Parathyroid adenoma (tissue), 2 donors: ENCODE measurements around the gene ZBTB20.

ENCODE experiments used
- H2AFZ ChIP-seq: fragments of 300-600 bp; sonication (generic); one replicate; pipeline ENCODE4 v1.7.0; 2017; ENCODE audit warnings: antibody characterized with exemption, mild to moderate bottlenecking
- H3K27ac ChIP-seq: fragments of 300-600 bp; sonication (generic); one replicate; pipeline ENCODE4 v1.7.0; 2017
- H3K27me3 ChIP-seq: fragments of 300-600 bp; sonication (generic); one replicate; pipeline ENCODE4 v1.7.0; 2017; ENCODE audit warnings: low read length; ENCODE audit not compliant: control insufficient read depth, insufficient read depth
- H3K36me3 ChIP-seq: fragments of 300-600 bp; sonication (generic); one replicate; pipeline ENCODE4 v1.7.0; 2017; ENCODE audit warnings: low read length; ENCODE audit not compliant: control insufficient read depth, insufficient read depth
- H3K4me1 ChIP-seq: fragments of 300-600 bp; sonication (generic); one replicate; pipeline ENCODE4 v1.7.0; 2017; ENCODE audit warnings: control low read depth
- H3K4me2 ChIP-seq: fragments of 300-600 bp; sonication (generic); one replicate; pipeline ENCODE4 v1.7.0; 2017; ENCODE audit warnings: low read length
- H3K4me3 ChIP-seq: fragments of 300-600 bp; sonication (generic); one replicate; pipeline ENCODE4 v1.7.0; 2017; ENCODE audit warnings: low read depth, low read length
- H3K79me2 ChIP-seq: fragments of 300-600 bp; sonication (generic); one replicate; pipeline ENCODE4 v1.7.0; 2017; ENCODE audit warnings: control low read depth
- H3K9ac ChIP-seq: fragments of 300-600 bp; sonication (generic); one replicate; pipeline ENCODE4 v1.7.0; 2017; ENCODE audit warnings: mild to moderate bottlenecking
- H3K9me3 ChIP-seq: fragments of 300-600 bp; sonication (generic); one replicate; pipeline ENCODE4 v1.7.0; 2017; ENCODE audit warnings: low read length; ENCODE audit not compliant: control insufficient read depth
- TF ChIP-seq, protein P1 (sequence below): fragments of 300-600 bp; sonication (generic); IDR thresholded peaks from one replicate; pipeline ENCODE4 v1.7.0; 2017; ENCODE audit warnings: antibody characterized with exemption, mild to moderate bottlenecking
- donor health status: primary hyperparathyroidism.

The ZBTB20 gene

DNA sequence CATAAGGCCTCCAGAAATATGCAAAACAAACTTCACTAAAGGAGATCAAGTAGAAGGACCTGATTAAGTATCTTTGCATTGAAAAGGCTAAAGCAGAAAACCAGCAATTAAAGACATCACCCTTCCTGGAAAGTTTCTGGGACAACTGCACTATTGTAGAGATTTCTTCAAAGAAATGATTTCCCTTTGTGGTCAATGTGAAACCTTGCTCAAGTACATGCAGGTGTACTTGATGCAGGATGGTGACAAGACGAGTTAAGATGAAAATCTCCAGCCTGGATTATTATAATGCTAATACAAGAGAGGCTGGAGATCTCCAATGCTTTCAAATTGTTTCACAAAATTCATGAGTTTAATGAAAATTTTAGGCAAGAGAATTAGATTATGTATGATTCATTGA lies 644.9 kb downstream of the ZBTB20 start:
- TF ChIP-seq, protein P1, sequence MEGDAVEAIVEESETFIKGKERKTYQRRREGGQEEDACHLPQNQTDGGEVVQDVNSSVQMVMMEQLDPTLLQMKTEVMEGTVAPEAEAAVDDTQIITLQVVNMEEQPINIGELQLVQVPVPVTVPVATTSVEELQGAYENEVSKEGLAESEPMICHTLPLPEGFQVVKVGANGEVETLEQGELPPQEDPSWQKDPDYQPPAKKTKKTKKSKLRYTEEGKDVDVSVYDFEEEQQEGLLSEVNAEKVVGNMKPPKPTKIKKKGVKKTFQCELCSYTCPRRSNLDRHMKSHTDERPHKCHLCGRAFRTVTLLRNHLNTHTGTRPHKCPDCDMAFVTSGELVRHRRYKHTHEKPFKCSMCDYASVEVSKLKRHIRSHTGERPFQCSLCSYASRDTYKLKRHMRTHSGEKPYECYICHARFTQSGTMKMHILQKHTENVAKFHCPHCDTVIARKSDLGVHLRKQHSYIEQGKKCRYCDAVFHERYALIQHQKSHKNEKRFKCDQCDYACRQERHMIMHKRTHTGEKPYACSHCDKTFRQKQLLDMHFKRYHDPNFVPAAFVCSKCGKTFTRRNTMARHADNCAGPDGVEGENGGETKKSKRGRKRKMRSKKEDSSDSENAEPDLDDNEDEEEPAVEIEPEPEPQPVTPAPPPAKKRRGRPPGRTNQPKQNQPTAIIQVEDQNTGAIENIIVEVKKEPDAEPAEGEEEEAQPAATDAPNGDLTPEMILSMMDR = no peak
- Histone ChIP-seq H3K9ac (no peak overlapping the region), H3K4me2 (no peak overlapping the region), H3K27ac (no peak overlapping the region), H3K36me3 (no peaks in the 10 kb centered on the region), H3K9me3 (no peaks in the 10 kb centered on the region), H2AFZ (no peak overlapping the region), H3K4me3 (no peak overlapping the region), H3K79me2 (no peaks in the 10 kb centered on the region), H3K27me3 (no peaks in the 10 kb centered on the region), H3K4me1 (peaks cover under 1% of the 10 kb centered on the region)

DNA sequence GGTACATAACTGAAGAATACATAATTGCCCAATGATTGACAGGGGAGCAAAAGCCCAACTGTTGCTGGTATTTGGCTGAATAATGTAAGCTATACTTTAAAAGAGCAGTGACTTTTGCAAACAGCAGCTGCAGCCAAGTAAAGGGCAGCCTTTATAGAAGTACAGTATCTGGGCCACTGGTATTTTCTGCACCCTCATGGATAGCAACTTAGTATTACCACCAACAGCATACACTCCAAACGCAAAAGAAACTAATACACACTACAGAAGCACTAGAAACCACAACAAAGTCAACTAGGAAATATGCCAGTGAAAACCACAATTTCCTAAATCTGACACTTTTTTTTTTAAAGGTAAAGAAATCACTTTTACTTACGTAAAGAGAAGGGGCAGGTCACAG lies 647.1 kb downstream of the ZBTB20 start:
- no peak overlapping the region for H2AFZ ChIP-seq
- TF ChIP-seq, protein P1 = no peak
- no peak overlapping the region for H3K4me2 ChIP-seq
- H3K4me1 ChIP-seq = peaks cover 9% of the 10 kb centered on the region
- no peak overlapping the region for H3K9ac ChIP-seq
- no peaks in the 10 kb centered on the region for H3K9me3 ChIP-seq
- no peaks in the 10 kb centered on the region for H3K79me2 ChIP-seq
- H3K27me3 ChIP-seq = no peaks in the 10 kb centered on the region
- H3K36me3 ChIP-seq = no peaks in the 10 kb centered on the region
- H3K4me3 ChIP-seq = no peak overlapping the region
- H3K27ac ChIP-seq = no peak overlapping the region

DNA sequence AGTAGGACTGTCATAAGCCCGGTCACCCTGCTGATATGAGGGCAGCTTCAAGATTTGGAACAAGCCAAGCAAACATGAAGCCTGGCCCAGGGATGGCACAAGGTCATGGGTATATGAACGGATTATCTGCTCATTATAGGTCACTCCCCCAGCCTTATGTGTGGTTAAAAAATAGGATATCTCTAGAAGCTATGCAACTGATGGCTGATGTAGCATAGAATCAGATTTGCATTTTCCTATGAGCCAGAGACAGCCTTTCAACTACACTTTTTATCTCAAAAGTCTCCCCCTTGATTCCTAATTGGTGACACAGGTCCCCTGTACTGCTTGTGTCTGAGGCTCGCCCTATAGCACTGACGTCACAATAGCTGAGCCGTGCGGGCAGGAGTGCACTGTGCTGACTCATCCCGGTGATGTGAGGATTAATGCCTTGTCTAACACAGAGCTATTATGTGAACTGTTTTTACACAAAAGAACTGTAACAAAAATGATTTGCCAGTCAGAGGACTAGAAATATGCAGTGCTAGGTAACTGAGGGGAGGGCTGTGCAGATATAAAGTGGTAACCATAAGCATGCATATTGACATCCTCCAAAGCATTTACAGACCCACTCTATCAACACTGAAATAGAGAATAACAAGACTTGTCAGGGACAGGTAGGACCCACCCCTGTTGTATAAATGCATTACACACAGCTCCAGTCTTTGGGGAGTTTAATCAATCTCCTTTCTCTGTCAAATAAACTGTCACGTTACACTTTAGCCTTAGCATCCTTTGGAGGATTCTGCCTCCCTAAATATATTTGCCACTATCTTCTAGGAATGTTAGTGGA lies 648.3 kb downstream of the ZBTB20 start:
- H3K79me2 ChIP-seq = no peaks in the 10 kb centered on the region
- no peak overlapping the region for H3K4me3 ChIP-seq
- no peaks in the 10 kb centered on the region for H3K36me3 ChIP-seq
- no peaks in the 10 kb centered on the region for H3K27me3 ChIP-seq
- no peak overlapping the region for H3K4me2 ChIP-seq
- H2AFZ ChIP-seq = no peak overlapping the region
- peaks cover 9% of the 10 kb centered on the region for H3K4me1 ChIP-seq
- TF ChIP-seq, protein P1 = no peak
- no peak overlapping the region for H3K9ac ChIP-seq
- no peaks in the 10 kb centered on the region for H3K9me3 ChIP-seq
- H3K27ac ChIP-seq = no peak overlapping the region

DNA sequence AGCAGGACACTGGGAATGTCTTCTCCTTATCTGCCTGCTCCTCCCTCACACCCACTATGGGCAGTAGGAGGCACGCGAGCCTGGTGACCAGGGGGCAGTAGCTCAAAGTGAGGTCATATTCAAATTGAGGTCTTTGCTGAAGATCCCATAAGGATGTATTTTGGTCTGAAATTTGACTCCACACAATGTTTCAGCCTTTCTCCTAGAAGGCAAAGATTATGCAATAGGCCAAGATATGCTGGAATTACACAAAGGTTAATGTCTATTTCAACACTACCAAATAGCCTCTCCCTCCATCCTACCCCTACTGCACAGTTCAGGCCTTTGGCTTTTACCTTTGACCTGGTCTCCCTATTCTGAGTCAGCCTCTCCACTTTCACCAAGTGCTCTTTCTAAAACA lies 650.2 kb downstream of the ZBTB20 start:
- Histone ChIP-seq H3K9me3 (no peaks in the 10 kb centered on the region), H3K79me2 (no peaks in the 10 kb centered on the region), H3K4me3 (no peak overlapping the region), H3K4me2 (no peak overlapping the region), H3K9ac (no peak overlapping the region), H3K36me3 (no peaks in the 10 kb centered on the region), H3K4me1 (peaks cover 9% of the 10 kb centered on the region), H3K27ac (no peak overlapping the region), H2AFZ (no peak overlapping the region), H3K27me3 (no peaks in the 10 kb centered on the region)
- TF ChIP-seq, protein P1 = no peak

DNA sequence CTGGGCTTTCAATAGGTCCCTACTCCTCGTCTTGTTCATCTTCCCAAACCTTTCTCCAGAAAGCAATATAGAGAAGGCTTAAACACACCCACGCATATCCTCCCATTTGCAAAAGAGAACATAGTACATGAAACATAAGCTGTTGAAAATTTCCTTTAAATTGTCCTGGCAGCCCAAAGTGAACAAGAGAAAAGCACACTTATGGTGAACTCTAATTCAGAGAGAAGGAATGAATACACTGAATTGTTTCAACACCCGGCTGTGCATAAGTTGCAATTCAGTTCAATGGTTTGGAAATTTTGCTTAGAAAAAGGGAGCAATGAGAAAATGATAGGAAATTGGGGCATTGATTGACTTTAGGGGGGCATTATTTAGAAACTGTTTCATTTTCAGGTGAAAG lies 650.6 kb downstream of the ZBTB20 start:
- no peak overlapping the region for H3K27ac ChIP-seq
- TF ChIP-seq, protein P1 = no peak

More for the DNA sequence above, 650.6 kb downstream of the ZBTB20 start:
- no peak overlapping the region for H2AFZ ChIP-seq
- no peaks in the 10 kb centered on the region for H3K79me2 ChIP-seq
- H3K4me2 ChIP-seq = no peak overlapping the region
- H3K27me3 ChIP-seq = no peaks in the 10 kb centered on the region
- H3K9me3 ChIP-seq = no peaks in the 10 kb centered on the region
- H3K4me3 ChIP-seq = no peak overlapping the region
- peaks cover 9% of the 10 kb centered on the region for H3K4me1 ChIP-seq
- H3K9ac ChIP-seq = no peak overlapping the region
- no peaks in the 10 kb centered on the region for H3K36me3 ChIP-seq
